ENCODE data around the gene HSBP1L1.

Gene HSBP1L1

DNA sequence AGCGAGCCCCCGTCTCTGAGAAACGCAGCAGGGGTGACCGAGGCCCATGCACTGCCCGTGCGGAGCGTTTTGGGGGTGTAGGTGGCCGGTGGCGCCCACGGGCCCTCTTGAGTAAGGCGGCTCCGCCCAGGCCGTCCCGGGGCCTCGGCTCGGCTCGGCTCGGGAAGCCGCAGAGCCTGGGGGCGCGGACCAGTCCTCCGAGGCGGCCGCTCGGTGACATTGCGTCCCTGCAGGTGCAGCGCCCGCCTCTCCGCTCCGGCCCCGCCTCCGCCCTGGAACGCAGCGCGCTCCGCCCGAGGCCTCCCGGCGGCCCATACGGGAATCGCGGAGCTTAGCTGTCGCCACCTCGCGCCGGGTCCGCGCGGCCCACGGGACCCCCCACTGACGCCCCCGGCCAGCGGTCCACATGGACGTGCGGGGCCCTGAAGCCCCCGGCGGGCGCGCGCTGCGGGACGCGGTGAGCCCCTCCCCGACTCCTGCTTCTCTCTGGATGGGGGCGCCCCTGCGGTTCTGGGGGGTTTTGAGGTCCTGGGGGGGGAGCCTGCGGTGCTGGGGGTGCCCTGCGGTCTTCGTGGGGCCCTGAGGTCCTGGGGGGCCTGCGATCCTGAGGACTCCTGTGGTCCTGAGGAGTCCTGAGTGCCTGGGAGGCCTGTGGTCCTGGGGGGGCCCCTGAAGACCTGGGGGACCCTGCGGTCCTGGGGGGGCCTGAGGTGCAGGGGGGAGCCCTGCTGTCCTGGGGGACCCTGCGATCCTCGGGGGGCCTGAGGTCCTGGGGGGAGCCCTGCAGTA, at the start of gene HSBP1L1:
TSS of gene HSBP1L1 (plus strand) at position 314 of the 789 bp plus-strand sequence. CDS start at position 407, 93 bp downstream.
- peak; percentile 80 for DNase-seq

DNA sequence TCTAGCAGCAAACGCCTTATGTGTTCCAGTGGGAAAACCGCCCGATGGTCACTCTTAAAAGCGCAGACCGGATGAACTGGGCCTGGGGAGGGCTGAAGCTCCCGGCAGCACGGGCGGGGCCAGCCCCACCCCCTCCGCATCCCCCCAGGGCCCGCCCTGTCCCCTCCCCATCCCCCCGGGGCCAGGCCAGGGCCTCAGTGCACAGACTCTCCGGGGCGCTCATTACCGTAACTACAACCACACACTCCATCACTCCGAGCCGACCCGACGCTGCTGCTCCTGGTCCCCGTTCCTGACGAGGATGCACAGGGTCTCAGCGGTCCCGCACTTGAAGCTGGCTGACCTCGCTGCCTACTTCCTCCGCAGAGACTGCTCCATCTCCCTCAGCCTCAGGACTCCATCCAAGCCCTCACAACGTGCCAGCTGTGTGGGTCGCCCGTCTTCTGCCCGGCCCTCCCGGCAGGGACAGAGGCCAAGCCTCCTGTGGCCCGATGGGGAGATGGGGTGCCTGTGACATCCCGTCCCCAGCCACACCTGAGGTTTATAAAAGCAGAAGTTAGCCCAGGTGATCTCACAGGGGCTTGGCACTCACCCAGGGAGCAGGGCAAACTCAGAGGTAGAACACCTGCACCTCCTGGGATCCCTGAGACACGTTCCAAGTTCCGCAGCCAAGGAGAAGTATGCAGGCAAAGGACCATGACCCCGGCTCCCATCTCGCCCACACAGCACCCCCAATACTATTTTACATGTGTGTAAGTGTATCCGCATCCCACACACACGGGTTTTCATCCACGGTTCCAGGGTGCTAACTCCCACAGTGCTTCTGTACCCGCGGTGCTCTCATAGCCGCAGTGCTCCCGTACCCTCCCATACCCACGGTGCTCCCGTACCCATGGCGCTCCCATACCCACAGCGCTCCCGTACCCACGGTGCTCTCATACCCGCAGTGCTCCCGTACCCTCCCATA, 49.0 kb upstream of the HSBP1L1 start:
- no peak for DNase-seq

DNA sequence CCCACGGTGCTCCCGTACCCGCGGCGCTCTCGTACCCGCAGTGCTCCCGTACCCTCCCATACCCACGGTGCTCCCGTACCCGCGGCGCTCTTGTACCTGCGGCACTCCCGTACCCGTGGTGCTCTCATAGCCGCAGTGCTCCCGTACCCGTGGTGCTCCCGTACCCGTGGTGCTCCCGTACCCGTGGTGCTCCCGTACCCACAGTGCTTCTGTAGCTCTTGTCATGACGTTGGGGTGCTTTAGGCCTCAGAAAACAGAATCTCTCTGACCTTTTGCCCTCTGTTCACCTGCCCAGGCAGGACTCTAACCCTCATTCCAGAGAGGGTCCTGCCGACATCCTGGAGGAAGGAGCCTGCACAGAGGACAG, 48.3 kb upstream of the HSBP1L1 start:
- DNase-seq: no peak

DNA sequence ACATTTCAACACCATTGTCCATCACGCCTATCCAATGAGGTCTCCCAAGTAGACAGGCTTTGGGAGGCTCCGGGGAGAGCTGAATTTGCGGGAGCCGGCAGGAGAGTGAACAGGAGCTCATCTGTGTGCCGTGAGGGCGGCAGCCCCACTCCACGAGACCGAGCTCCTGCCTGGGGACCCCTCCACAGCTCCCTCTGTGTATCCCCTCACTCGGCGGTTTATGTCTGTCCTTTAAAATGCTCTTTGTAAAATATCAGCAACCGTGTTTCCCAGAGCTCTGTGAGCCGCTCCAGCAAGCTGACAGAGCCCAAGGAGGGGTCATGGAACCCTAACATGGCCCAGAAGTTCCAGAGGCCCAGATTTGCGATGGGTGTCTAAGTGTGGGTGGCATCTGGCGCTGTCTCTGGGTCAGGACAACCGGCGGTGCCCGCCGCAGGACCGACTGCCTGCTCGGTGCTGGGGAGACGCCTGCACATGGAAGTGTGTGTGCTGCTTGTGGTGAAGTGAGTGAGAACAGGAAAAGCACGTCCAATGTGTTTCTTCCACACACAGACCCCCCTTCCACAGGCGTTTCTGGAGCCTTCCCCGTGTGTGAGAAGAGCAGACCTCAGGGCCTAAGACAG, 47.8 kb upstream of the HSBP1L1 start:
- DNase-seq: no peak

DNA sequence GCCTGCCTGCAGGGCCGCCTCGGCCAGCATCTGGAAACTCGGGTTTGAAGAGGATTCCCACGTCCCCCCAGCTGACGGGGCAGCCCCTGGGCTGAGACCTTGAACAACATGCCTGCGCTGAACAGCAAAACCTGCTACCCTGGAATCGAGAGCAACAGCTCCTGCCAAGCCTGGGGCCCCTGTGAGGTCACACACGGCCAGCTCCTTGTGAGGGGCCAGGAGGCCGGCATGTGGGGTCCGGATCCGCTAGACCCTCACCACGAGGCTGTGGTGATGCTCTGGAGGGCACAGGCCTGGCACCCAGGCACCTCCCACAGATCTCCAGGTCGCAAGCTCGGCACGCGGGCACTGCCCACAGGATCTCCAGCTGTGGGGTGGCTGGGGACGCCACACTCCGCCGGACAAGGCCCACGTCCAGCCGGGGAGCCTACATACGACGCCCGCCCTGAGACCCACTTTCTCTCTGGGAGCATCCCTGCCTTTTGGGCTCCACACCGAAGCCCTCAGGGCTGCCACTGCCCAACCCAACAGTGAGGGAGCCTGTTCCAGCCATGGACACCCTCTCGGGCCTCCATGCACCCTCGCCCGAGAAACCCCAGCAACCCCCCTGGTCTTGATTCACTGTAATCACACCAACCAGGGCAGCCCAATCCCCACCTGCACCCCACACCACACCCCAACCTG, 47.1 kb upstream of the HSBP1L1 start:
- no peak for DNase-seq

DNA sequence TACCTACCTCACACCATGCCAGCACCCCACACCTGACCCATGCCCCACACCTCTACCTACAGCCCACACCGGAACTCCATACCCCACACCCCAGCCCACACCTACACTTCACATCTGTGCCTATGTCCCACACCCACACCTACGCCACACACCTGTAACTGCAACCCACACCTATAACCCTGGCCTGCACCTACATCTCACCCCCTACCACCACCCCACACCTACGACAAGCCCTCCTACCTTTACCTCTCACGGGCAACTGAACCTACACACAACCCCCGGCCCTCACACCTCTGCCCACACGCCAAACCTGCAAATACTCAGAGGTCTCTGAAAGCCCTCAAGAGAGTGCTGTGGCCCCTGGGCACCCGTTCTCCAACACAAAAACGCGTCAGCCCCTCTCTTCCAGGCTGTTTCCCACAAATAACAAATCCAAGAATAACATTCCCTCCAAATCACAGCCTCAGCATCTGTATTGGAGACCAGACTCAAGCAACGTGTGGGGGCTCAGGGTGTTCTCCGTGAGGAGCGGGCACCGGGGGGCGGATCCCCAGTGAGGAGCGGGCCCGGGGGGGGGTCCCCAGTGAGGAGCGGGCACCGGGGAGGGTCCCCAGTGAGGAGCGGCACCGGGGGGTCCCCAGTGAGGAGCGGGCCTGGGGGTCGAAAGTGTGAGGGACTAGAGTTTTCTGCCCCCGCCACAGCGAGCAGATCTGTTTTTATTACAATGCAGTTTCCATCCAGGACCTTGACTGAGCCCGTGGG, 46.4 kb upstream of the HSBP1L1 start:
- no peak for DNase-seq

DNA sequence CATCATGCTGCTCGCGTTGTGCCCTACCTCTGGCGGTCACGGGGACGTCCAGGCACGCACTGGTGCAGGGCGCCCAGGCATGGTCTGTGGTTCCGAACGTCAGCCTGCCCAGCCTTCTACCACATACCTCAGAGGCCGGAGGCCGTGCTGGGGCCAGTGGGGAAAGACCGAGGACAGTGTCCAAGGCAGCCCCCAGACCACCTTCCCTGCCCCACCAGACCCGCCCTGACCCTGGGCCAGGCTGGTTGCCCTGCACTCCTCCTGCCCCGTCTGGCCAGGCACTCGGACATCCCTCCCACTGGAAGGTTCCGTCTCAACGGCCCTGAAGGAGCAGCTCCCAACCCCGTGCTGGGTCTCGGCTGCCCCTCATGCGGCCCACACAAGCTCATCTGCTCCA, 45.8 kb upstream of the HSBP1L1 start:
- DNase-seq: no peak

DNA sequence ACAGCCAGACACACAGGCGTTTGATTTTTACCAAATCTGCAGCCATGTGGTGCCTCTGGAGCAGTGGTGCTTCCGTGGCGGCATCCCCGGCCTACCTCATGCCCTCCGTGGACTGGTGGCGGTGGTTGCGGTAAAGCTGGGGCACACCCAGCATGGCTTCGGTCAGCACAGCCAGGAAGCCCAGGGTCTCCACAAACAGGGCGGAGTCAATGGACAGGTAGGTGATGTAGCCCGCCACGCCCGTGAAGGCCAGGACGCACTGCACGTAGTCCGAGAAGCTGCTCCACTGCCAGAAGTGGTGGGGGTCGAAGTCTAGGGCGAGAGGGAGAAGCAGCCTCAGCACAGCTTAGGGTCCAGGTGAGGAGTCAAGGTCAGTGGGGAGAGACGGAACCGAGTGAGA, 45.4 kb upstream of the HSBP1L1 start:
- DNase-seq: no peak

DNA sequence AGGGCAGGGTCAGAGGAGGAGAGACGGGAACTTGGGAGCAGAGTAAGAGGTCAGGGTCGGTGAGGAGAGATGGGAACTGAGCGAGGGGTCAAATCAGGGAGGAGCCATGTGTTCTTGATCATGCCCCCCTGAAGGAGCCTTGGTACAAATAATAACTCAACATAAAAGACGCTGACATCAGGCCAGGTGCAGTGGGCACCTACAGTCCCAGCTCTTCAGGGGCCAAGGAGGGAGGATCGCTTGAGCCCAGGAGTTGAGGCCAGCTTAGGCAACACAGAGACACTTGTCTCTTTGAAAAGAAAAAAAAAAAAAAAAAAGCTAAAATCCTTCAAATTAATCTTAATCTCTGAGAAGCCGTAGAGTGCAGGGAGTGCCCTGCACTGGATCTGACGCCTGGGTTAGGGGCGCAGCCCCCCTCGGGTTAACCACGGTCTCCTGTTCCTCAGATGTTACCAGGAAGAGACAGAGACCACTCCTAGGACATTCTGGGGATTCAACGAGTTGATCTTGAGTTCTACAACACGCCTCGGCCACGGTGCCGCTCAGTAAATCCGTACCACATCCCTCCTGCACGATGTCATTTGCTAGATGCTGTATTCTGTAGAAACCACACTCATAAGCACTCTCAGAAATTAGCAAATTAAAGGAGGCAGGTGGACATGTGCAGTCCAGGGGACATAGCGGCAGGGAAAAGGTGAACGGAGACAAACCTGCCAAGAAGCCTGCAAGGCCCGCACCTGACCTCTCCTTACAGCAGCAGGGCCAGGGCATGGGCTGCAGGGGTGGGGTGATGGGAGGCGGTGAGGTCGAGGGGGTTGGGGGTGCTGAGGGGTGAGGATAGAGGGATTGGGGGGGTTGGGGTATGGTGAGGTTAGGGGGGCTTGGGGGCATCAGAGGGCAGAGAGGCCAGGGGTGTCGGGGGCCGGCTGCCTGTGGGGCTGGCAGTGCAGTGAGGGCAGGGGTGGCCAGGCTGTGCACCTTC, 42.2 kb upstream of the HSBP1L1 start:
- DNase-seq: peak; percentile 0

DNA sequence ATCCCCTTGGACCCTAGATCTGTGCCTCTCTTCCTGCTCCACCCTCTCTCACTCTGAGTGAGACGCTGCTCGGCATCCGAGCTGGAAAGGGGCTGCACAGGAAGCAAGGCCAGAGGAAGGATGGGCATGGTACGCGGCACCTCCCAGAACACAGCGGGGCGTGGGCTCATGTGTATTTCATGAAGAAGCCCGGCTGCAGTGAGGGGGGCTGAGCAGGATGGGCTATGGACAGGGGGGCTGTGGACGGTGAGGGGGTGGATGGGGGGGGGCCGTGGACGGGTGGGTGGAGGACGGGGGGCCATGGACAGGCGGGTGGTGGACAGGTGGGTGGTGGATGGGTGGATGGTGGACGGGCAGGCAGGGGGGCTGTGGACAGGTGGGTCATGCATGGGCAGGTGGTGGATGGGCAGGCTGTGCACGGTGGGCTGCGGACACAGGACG, 41.5 kb upstream of the HSBP1L1 start:
- peak; percentile 0 for DNase-seq

DNA sequence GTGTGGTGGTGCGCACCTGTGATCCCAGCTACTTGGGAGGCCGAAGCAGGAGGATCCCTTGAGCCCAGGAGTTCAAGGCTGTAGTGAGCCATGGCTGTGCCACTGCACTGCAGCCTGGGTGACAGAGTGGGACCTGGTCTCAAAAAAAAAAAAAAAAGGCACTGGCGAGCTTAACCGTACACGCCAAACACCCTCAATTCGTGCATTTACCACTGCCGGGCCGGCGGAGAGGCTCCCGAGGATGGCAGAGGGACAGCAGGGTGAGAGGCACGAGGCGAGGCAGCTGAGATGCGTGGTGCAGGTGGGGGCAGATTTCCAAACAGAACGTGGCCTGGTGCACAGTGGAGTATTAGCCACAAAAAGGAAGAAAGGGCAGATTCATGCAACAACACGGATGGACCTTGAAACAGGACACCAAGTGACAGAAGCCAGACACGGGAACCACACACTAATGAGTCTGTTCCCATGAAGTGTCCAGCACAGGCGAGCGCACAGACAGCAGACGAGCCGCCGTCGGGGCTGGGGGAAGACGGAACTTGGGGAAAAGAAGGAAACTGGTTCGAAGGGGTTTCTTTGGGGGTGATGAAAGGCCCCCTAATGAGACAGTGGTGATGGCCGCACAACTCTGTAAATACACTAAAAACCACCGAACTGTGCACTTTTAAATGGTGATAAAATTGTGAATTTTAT, 40.4 kb upstream of the HSBP1L1 start:
- no peak for DNase-seq

DNA sequence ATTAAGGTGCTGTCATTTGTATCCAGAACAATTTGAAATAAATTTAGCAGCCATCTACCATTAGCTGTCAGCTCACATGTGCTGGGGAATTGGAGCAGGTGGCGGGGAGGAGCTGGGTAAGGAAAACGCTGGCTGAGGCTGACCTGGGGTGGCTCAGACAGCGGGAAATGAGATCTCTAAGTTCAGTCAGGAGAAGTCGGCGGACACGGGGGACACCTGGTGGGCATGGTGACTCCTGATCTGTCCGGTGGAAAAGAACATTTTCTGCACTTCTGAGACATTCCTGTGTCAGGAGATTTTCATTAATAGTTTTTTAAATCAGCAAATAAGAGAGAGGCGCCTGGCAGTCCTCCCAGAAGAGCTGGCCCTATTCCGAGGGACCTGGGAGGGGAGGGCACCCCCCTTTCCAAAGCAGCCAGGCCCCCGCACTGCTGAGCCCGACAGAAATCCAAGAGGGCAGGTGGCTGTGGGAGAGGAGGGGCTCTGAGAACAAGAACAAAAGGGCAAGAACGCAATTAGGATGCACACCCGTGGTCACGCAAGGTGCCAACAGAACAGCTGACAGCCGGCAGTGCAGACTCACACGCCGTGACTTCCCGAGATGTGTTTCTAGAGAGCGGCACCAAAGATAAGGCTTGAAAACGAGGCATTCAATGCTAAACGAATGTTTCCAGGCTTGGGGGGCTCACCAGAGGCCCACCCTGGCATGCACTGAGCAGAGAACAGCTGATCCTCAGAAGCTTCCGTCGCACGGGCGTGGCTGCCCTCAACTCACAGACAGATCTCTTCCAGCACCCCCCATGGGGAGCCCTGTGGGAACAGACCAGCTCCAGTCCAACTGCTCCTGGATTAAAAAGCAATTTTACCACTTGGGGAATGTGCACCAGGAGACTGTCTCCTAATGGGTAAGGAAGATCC, 39.4 kb upstream of the HSBP1L1 start:
- no peak for DNase-seq

DNA sequence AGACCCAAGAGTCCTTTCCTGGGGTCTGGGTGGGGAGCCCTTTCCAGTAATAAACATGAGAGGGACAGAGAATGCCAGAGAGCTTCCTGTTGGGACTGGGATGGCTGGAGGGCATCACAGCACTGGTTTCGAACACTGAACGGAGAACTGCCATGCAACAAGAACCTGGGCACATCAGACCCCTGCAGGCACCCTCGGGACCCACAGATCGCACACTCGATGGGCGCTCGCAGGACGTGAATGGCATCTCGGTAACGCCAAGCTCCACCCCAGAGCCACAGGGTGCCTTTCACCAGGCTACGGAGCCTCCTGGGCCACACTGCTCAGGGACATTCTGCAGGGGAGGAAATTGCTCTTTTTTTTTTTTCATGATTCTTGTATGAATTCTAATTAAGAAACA, 38.1 kb upstream of the HSBP1L1 start:
- DNase-seq: no peak

DNA sequence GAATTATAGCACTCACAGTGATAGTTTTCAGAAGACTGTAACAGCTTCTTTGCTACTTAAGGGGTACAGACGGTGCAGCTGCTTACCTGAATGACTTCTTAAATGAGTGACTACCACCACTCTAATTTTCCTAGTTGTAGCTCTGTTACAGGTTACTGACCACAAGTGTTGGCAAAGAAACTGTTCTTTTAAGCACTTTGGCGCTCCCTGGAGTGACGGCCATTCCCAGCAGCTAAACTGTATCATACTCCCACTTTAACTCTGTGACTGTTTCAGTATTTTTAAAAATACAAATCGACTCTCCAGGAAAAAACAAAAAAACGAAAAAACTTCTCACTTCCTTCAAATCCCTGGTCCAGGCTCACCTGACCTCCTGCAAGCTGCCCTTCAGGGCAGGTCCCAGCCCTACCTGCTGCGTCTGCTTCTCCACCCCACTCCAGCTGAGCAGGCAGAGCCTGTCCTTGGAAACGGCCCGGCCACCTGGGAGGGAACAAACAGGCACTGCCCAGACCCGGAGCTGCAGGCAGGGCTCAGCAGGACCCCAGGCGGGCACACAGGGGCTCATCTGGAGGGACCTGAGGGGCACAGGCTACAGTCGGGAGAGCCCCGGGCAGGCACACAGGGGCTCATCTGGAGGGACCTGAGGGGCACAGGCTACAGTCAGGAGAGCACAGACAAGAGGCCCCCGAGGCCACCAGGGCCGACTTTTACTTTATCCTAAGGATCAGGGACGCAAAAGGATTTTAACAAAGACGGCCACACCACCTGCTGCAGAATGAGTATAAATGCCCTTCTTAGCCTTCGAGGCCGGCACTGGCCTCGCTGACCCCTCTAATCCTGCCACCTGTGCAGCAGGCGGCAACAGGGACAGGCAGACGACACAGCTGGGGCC, 37.5 kb upstream of the HSBP1L1 start:
- no peak for DNase-seq

DNA sequence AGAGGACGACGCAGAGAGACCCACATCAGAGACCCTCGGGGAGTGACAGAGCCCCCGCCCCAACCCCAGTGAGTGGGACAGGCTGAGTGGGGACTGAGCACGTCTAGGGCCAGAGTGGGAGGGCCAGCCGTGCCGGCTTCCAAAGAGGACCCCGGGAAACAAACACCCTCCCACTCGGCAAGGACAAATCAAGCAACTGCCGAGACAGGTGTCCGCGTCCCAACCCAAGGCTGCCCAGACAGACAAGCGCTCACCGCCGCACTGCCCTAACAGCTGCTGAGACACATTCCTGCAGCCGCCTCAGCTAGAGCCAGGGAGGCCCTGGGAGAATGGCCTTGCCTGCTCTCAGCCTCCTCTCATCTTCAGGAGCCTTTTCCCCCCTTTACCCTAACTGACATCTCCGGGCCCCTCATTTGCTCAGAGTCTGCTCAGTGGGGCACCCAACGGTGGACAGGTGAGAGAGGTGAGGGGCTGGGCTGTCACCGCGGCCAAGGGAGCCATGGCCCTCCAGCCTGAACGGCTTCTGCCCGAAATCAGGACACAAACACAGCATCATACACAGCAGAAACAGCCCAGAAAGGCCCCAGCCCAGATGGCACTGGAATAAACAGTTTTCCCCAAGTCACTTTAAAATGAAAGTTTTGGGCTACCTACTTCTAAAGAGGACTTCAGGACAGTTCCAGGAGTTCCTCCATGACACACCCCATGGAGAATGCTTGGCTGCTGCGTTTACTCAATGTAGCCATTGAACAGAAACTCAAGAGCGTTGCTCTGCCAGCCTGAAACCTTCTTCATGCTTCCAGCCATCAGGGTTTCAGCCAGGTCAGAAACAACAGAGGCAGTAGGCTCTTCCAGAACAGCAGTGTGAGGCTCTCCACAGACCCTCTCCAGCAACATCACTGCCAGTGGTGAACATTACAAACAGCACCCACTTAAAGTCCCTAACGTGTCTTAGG, 36.6 kb upstream of the HSBP1L1 start:
- DNase-seq: no peak

DNA sequence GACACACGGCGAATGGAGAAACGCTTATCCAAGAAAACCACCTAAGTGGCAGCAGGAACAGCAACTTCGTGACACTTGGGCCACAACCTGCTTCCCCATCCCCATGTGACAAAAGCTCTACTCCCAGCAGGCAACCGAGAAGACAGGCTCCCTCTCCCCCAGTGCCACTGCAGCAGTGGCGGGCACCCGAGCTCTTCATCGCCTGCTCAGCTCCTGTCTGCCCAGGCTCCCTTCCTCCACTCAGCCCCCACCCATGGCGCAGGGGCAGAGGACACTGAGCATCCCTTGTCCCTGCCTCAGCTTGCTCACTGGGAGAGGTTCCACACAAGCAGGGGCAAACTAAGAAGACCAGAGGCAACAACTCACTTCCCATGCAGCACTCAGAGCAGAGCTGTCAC, 35.9 kb upstream of the HSBP1L1 start:
- DNase-seq: no peak
